Measurements from ENCODE around the gene CD200.

The CD200 gene

GRCh38 chr3:112302150-112302830 lies 30.7 kb upstream of the CD200 start:
- TF ChIP-seq SUZ12 (IDR thresholded peaks at IDR 0.05) (no peak), PKNOX1 (IDR thresholded peaks at IDR 0.05) (no peak)
- no peak for DNase-seq (ENCODE audit: extremely low spot score)
- ChIA-PET POLR2A (no interaction called here), CTCF (no interaction called here)

- CTCF ChIA-PET = no interaction called here
Measured at GRCh38 chr3:112302881-112303763, 29.8 kb upstream of the CD200 start.

GRCh38 chr3:112303764-112304325 lies 29.1 kb upstream of the CD200 start:
- TF ChIP-seq FOXA1 (IDR thresholded peaks at IDR 0.05) (no peak), NFRKB (IDR thresholded peaks at IDR 0.05) (no peak), L3MBTL2 (conservative IDR thresholded peaks at IDR 0.05) (no peak), LEF1 (IDR thresholded peaks at IDR 0.05; ENCODE audit: borderline replicate concordance) (no peak), PKNOX1 (IDR thresholded peaks at IDR 0.05) (no peak)
- no peak for DNase-seq (ENCODE audit: extremely low spot score)
- ChIA-PET CTCF (no interaction called here), POLR2A (no interaction called here)

More at GRCh38 chr3:112302881-112303763, 29.8 kb upstream of the CD200 start:
- POLR2A ChIA-PET = no interaction called here
- DNase-seq (ENCODE audit: extremely low spot score) = no peak
- no peak for TF ChIP-seq BHLHE40 (IDR thresholded peaks at IDR 0.05; ENCODE audit: borderline replicate concordance)
- no peak for TF ChIP-seq NFRKB (IDR thresholded peaks at IDR 0.05)
- no peak for TF ChIP-seq CTBP1 (IDR thresholded peaks at IDR 0.05; ENCODE audit: borderline replicate concordance)
- no peak for TF ChIP-seq L3MBTL2 (conservative IDR thresholded peaks at IDR 0.05)
- TF ChIP-seq ARNT (IDR thresholded peaks at IDR 0.05) = no peak
- no peak for TF ChIP-seq FOXA1 (IDR thresholded peaks at IDR 0.05)
- no peak for TF ChIP-seq FOXK2 (IDR thresholded peaks at IDR 0.05)
- TF ChIP-seq ZNF384 (IDR thresholded peaks at IDR 0.05) = no peak
- no peak for TF ChIP-seq HDGF (IDR thresholded peaks at IDR 0.05; ENCODE audit: borderline replicate concordance)
- TF ChIP-seq FOXM1 (IDR thresholded peaks at IDR 0.05; ENCODE audit: borderline replicate concordance) = no peak
- no peak for TF ChIP-seq ELF4 (IDR thresholded peaks at IDR 0.05)
- no peak for TF ChIP-seq PKNOX1 (IDR thresholded peaks at IDR 0.05)
- no peak for TF ChIP-seq TARDBP (IDR thresholded peaks at IDR 0.05)
- TF ChIP-seq SUZ12 (IDR thresholded peaks at IDR 0.05) = no peak
- TF ChIP-seq SP1 (IDR thresholded peaks at IDR 0.05) = no peak
- TF ChIP-seq LEF1 (IDR thresholded peaks at IDR 0.05; ENCODE audit: borderline replicate concordance) = no peak

GRCh38 chr3:112304611-112305010 lies 28.3 kb upstream of the CD200 start:
- POLR2A ChIA-PET = no interaction called here
- CTCF ChIA-PET = no interaction called here
- no peak for DNase-seq (ENCODE audit: extremely low spot score)
- TF ChIP-seq HDGF (IDR thresholded peaks at IDR 0.05; ENCODE audit: borderline replicate concordance) (no peak), L3MBTL2 (conservative IDR thresholded peaks at IDR 0.05) (no peak), FOXM1 (IDR thresholded peaks at IDR 0.05; ENCODE audit: borderline replicate concordance) (no peak)

- CTCF ChIA-PET = no interaction called here
Measured at GRCh38 chr3:112306825-112307224, 26.1 kb upstream of the CD200 start.

More at GRCh38 chr3:112306825-112307224, 26.1 kb upstream of the CD200 start:
- POLR2A ChIA-PET = no interaction called here
- no peak for TF ChIP-seq SP1 (IDR thresholded peaks at IDR 0.05)
- TF ChIP-seq BHLHE40 (IDR thresholded peaks at IDR 0.05; ENCODE audit: borderline replicate concordance) = no peak
- no peak for TF ChIP-seq FOXK2 (IDR thresholded peaks at IDR 0.05)
- no peak for TF ChIP-seq HDGF (IDR thresholded peaks at IDR 0.05; ENCODE audit: borderline replicate concordance)
- TF ChIP-seq ELF4 (IDR thresholded peaks at IDR 0.05) = no peak
- TF ChIP-seq LEF1 (IDR thresholded peaks at IDR 0.05; ENCODE audit: borderline replicate concordance) = no peak
- no peak for TF ChIP-seq TARDBP (IDR thresholded peaks at IDR 0.05)
- TF ChIP-seq ZNF384 (IDR thresholded peaks at IDR 0.05) = no peak
- TF ChIP-seq NFRKB (IDR thresholded peaks at IDR 0.05) = no peak
- TF ChIP-seq PKNOX1 (IDR thresholded peaks at IDR 0.05) = no peak
- TF ChIP-seq CTBP1 (IDR thresholded peaks at IDR 0.05; ENCODE audit: borderline replicate concordance) = no peak
- TF ChIP-seq L3MBTL2 (conservative IDR thresholded peaks at IDR 0.05) = no peak
- DNase-seq (ENCODE audit: extremely low spot score) = no peak

All from HEK293T (cell line).